ENCODE data around the gene MYH14. TPM values are rescaled to one million over a fixed set of nuclear protein-coding genes. Genes with fewer than 3 reads are reported as not detected.

MYH14 gene
- total RNA-seq, 2 experiments from 2014 or later: not detected

DNA sequence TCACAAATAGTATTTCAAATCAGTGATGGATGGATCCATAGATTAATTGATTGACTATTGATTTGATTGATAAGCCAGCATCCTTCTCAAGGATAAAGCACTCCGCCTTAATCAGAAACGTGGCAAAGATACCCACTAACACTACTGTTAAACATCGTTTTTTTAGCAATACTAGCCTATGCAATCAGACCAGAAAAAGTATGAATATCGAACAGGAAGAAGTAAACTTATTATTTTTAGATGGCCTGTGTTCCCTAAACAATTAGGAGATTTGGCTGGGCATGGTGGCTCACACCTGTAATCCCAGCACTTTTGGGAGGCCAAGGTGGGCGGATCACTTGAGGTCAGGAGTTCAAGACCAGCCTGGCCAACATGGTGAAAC, 49.5 kb downstream of the MYH14 start:
- Mint-ChIP-seq H3K4me3 (no peak overlapping the region), H3K36me3 (ENCODE audit: low read depth) (no peaks in the 10 kb centered on the region), H3K27me3 (ENCODE audit: low read depth) (peaks cover 27% of the 10 kb centered on the region), H3K9me3 (peaks cover 26% of the 10 kb centered on the region), H3K4me1 (ENCODE audit: low read depth) (no peaks in the 10 kb centered on the region), H3K27ac (no peak overlapping the region)
- CTCF ChIA-PET: interaction anchor here (0.6 to 1.5 kb wide), 6 partner anchors 17 to 303 kb away, joined by 3 to 4 read pairs (median 3); no protein-coding TSS in a partner anchor
- no peak for DNase-seq
- intact Hi-C loops (cut with micrococcal nuclease): loop anchor here (10.0 kb wide), 1 partner anchor 212 kb away; no protein-coding TSS in a partner anchor

DNA sequence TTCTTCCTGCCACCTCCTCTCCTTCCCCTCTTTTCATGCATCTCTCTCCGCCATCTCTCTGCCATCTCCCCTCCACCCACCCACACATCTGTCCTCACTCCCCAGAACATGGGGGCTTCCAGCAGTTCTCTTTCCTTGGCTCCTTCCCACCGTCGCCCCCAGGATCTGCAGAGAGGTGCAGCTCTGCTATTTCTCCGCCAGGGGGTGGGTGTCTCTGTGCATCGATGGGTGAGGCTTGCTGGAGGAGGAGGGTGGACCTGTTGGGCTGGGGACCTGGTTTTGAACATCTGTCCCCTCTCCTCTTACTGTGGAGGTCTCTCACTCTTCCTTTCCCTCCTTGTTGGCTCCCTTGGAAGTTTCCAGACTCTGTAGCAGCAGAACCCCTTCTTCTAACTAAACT, 51.7 kb downstream of the MYH14 start:
- Mint-ChIP-seq H3K27ac (no peak overlapping the region), H3K27me3 (ENCODE audit: low read depth) (peaks cover 30% of the 10 kb centered on the region), H3K4me3 (no peak overlapping the region), H3K4me1 (ENCODE audit: low read depth) (no peaks in the 10 kb centered on the region), H3K36me3 (ENCODE audit: low read depth) (no peaks in the 10 kb centered on the region), H3K9me3 (peaks cover 26% of the 10 kb centered on the region)
- DNase-seq: no peak
- CTCF ChIA-PET: no interaction called here
- intact Hi-C loops (cut with micrococcal nuclease): loop anchor here (10.0 kb wide), 1 partner anchor 210 kb away; no protein-coding TSS in a partner anchor

DNA sequence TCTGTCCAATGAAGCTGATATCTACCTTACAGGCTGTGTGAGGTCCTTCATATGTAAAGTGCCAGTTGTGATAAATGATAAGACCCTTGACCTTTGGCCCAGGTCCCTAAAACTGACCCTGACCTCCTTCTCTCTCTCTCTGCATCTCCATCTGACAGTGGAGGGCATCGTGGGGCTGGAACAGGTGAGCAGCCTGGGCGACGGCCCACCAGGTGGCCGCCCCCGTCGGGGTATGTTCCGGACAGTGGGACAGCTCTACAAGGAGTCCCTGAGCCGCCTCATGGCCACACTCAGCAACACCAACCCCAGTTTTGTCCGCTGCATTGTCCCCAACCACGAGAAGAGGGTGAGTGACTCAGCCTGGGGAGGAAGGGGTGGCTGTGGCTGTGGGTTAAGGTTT, 53.7 kb downstream of the MYH14 start:
- H3K4me3 Mint-ChIP-seq: no peak overlapping the region
- no peaks in the 10 kb centered on the region for H3K4me1 Mint-ChIP-seq (ENCODE audit: low read depth)
- peaks cover 22% of the 10 kb centered on the region for H3K9me3 Mint-ChIP-seq
- no peak for DNase-seq
- H3K27me3 Mint-ChIP-seq (ENCODE audit: low read depth): peaks cover 30% of the 10 kb centered on the region
- no peaks in the 10 kb centered on the region for H3K36me3 Mint-ChIP-seq (ENCODE audit: low read depth)
- intact Hi-C loops (cut with micrococcal nuclease): loop anchor here (10.0 kb wide), 1 partner anchor 208 kb away; no protein-coding TSS in a partner anchor
- no peak overlapping the region for H3K27ac Mint-ChIP-seq
- CTCF ChIA-PET: no interaction called here

DNA sequence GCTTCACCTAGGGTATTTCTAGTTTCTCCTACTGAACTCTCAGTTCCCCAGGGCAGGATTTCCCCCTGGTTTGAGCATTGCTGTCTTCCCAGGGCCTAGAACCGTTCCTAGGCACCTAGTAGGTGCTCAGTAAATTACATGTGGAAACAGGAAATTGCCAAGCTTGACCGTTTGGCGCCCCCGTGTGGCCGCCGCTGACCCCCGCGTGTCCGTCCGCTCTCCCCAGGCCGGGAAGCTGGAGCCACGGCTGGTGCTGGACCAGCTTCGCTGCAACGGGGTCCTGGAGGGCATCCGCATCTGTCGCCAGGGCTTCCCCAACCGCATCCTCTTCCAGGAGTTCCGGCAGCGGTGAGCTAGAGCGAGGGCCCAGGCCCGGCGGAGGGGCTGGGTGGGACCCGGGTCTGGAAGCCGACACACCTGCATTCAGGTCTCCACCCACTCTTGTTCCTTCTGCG, 55.5 kb downstream of the MYH14 start:
- H3K27ac Mint-ChIP-seq: no peak overlapping the region
- no peaks in the 10 kb centered on the region for H3K36me3 Mint-ChIP-seq (ENCODE audit: low read depth)
- DNase-seq: peak; percentile 29
- no peak overlapping the region for H3K4me3 Mint-ChIP-seq
- H3K9me3 Mint-ChIP-seq: peaks cover 10% of the 10 kb centered on the region
- H3K4me1 Mint-ChIP-seq (ENCODE audit: low read depth): no peaks in the 10 kb centered on the region
- intact Hi-C loops (cut with micrococcal nuclease): loop anchor here (10.0 kb wide), 1 partner anchor 206 kb away; no protein-coding TSS in a partner anchor
- peaks cover 27% of the 10 kb centered on the region for H3K27me3 Mint-ChIP-seq (ENCODE audit: low read depth)
- CTCF ChIA-PET: interaction anchor here (0.7 to 2.9 kb wide), 2 partner anchors 54 to 111 kb away, joined by 3 to 13 read pairs; no protein-coding TSS in a partner anchor

DNA sequence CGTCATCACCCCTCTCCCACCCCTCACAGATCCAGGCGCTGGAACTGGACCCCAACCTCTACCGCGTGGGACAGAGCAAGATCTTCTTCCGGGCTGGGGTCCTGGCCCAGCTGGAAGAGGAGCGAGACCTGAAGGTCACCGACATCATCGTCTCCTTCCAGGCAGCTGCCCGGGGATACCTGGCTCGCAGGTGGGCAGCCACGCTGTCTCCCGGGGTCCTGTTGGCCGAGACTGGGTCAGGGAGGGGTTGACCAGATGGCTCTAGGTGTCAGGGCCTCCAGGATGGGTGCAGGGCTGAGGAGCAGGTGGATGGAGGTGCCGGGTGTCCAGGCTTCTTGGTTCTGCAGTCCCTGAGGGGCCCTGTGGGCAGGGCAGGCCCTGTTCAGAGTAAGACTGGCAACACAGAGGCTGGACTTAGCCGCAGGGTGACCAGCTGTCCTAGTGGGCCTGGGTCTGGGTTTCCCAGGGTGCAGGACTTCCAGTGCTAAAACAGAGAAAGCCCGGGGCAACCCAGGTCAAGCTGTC, 58.1 kb downstream of the MYH14 start:
- H3K27me3 Mint-ChIP-seq (ENCODE audit: low read depth): peaks cover 8% of the 10 kb centered on the region
- no peaks in the 10 kb centered on the region for H3K4me1 Mint-ChIP-seq (ENCODE audit: low read depth)
- no peak overlapping the region for H3K27ac Mint-ChIP-seq
- peaks cover 1% of the 10 kb centered on the region for H3K9me3 Mint-ChIP-seq
- intact Hi-C loops (cut with micrococcal nuclease): no loop called here
- CTCF ChIA-PET: no interaction called here
- no peak overlapping the region for H3K4me3 Mint-ChIP-seq
- H3K36me3 Mint-ChIP-seq (ENCODE audit: low read depth): no peaks in the 10 kb centered on the region
- no peak for DNase-seq

GRCh38 chr19:50263176-50263575, 59.8 kb downstream of the MYH14 start:
- H3K4me1 Mint-ChIP-seq (ENCODE audit: low read depth): no peaks in the 10 kb centered on the region
- CTCF ChIA-PET: no interaction called here
- intact Hi-C loops (cut with micrococcal nuclease): no loop called here

DNA sequence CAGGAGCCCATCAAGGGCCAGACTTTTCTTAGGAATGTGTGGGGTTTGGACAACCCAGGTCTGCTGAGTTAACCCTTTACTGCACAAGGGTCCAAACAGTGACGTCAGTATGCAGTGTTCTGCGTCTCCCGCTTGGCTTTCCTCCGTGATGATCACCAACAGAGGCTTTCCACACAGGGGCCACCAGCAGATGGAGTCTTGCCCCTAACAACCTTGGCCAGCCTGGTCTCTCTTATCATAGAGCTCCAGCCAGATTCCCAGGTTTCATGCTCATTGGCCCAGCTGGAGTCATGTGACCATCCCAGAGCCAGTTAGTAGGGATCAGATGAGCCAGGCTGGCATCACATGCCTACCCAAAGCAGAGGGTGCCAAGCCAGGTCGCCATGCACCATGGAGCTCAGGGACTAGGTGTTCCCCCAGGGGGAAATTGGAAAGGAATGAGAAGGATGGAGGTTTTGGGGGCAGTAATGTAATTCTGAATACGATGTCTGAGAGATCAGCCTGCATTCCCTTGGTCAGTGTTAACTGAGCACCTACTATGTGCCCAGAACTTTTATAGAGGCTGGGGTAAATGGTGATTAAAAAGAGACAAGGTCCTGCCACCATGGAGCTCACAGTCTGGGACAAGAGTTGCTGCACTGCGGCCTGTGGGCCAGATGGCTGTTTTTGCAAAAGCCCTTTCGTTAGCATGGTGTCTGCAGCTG, 61.2 kb downstream of the MYH14 start:
- H3K4me1 Mint-ChIP-seq (ENCODE audit: low read depth): no peaks in the 10 kb centered on the region
- no peak overlapping the region for H3K4me3 Mint-ChIP-seq
- no peaks in the 10 kb centered on the region for H3K9me3 Mint-ChIP-seq
- intact Hi-C loops (cut with micrococcal nuclease): no loop called here
- peaks cover 11% of the 10 kb centered on the region for H3K27me3 Mint-ChIP-seq (ENCODE audit: low read depth)
- peak; percentile 16 for DNase-seq
- H3K27ac Mint-ChIP-seq: no peak overlapping the region
- CTCF ChIA-PET: no interaction called here
- no peaks in the 10 kb centered on the region for H3K36me3 Mint-ChIP-seq (ENCODE audit: low read depth)

More at GRCh38 chr19:50263176-50263575, 59.8 kb downstream of the MYH14 start:
- Mint-ChIP-seq H3K27me3 (ENCODE audit: low read depth) (peaks cover 12% of the 10 kb centered on the region), H3K36me3 (ENCODE audit: low read depth) (no peaks in the 10 kb centered on the region), H3K9me3 (no peaks in the 10 kb centered on the region), H3K4me3 (no peak overlapping the region), H3K27ac (no peak overlapping the region)
- no peak for DNase-seq

DNA sequence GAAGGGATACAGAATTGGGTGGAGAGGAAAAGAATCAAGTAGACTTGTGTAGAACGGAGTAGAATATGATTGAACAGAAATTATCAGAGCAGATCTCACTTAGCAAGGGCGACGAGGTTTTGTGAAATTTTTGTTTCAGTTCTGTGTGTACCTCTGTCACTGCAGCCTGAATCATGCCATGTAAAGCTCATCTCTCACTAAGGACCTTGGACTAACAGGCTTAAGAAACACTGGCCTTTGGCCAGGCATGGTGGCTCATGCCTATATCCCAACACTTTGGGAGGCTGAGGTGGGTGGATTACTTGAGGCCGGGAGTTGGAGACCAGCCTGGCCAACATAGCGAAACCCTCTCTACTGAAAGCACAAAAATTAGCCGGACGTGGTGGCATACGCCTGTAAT, 62.6 kb downstream of the MYH14 start:
- intact Hi-C loops (cut with micrococcal nuclease): no loop called here
- DNase-seq: no peak
- Mint-ChIP-seq H3K27ac (no peak overlapping the region), H3K4me1 (ENCODE audit: low read depth) (no peaks in the 10 kb centered on the region), H3K36me3 (ENCODE audit: low read depth) (no peaks in the 10 kb centered on the region), H3K4me3 (no peak overlapping the region), H3K9me3 (no peaks in the 10 kb centered on the region), H3K27me3 (ENCODE audit: low read depth) (peaks cover 13% of the 10 kb centered on the region)
- CTCF ChIA-PET: interaction anchor here (0.6 kb wide), 1 partner anchor 88 kb away, joined by 3 read pairs; no protein-coding TSS in a partner anchor

- Mint-ChIP-seq H3K9me3 (no peaks in the 10 kb centered on the region), H3K36me3 (ENCODE audit: low read depth) (no peaks in the 10 kb centered on the region), H3K27ac (no peak overlapping the region), H3K4me1 (ENCODE audit: low read depth) (no peaks in the 10 kb centered on the region), H3K27me3 (ENCODE audit: low read depth) (peaks cover 15% of the 10 kb centered on the region), H3K4me3 (no peak overlapping the region)
- DNase-seq: peak; percentile 52
- intact Hi-C loops (cut with micrococcal nuclease): no loop called here
- CTCF ChIA-PET: interaction anchor here (0.7 to 1.5 kb wide), 2 partner anchors 9 to 1552 kb away, joined by 3 to 4 read pairs; no protein-coding TSS in a partner anchor
Observed at GRCh38 chr19:50266896-50267295, 63.5 kb downstream of the MYH14 start.

GRCh38 chr19:50268041-50268440, 64.6 kb downstream of the MYH14 start:
- Mint-ChIP-seq H3K27ac (no peak overlapping the region), H3K4me1 (ENCODE audit: low read depth) (no peaks in the 10 kb centered on the region), H3K36me3 (ENCODE audit: low read depth) (no peaks in the 10 kb centered on the region), H3K4me3 (no peak overlapping the region), H3K9me3 (no peaks in the 10 kb centered on the region), H3K27me3 (ENCODE audit: low read depth) (peaks cover 17% of the 10 kb centered on the region)
- intact Hi-C loops (cut with micrococcal nuclease): no loop called here
- CTCF ChIA-PET: interaction anchor here (1.5 kb wide), 1 partner anchor 10 kb away, joined by 4 read pairs; no protein-coding TSS in a partner anchor
- no peak for DNase-seq

DNA sequence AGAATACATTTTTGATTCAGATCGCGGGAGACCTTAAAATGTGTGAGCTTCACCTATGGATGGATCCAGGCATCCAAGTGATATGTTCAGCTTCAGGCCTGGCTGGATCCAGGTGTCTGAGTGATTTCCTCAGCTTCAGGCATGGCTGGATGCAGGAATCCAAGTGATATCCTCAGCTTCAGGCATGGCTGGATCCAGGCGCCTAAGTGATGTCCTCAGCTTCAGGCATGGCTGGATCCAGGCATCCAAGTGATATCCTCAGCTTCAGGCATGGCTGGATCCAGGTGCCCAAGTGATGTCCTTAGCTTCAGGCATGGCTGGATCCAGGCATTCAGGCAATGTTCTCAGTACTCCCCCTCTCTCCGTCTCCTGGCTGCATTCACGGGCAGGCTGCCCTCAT, 65.1 kb downstream of the MYH14 start:
- no peak for DNase-seq
- H3K27me3 Mint-ChIP-seq (ENCODE audit: low read depth): peaks cover 17% of the 10 kb centered on the region
- H3K4me1 Mint-ChIP-seq (ENCODE audit: low read depth): no peaks in the 10 kb centered on the region
- no peaks in the 10 kb centered on the region for H3K9me3 Mint-ChIP-seq
- no peaks in the 10 kb centered on the region for H3K36me3 Mint-ChIP-seq (ENCODE audit: low read depth)
- CTCF ChIA-PET: no interaction called here
- no peak overlapping the region for H3K4me3 Mint-ChIP-seq
- intact Hi-C loops (cut with micrococcal nuclease): no loop called here
- no peak overlapping the region for H3K27ac Mint-ChIP-seq

DNA sequence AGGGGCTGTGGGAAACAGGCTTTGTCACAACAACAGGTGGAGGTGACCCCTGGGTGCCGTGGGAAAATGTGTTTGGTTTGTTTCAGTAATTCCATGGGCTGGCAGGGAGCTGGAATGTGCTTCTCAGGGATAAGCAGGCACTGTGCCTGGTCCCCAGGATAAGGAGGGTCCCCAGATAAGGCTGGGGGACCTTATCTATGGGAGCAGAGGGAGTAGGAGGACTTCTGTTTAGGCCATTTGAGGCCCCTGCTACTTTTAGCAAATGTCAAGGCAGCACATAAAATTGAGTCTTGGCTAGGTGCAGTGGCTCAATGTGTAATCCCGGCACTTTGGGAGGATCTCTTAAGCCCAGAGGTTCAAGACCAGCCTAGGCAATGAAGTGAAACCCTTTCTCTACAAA, 66.2 kb downstream of the MYH14 start:
- DNase-seq: no peak
- Mint-ChIP-seq H3K27me3 (ENCODE audit: low read depth) (peaks cover 17% of the 10 kb centered on the region), H3K9me3 (no peaks in the 10 kb centered on the region), H3K4me3 (no peak overlapping the region), H3K36me3 (ENCODE audit: low read depth) (no peaks in the 10 kb centered on the region), H3K27ac (no peak overlapping the region), H3K4me1 (ENCODE audit: low read depth) (no peaks in the 10 kb centered on the region)
- CTCF ChIA-PET: interaction anchor here (0.6 kb wide), 1 partner anchor 48 kb away, joined by 3 read pairs; no protein-coding TSS in a partner anchor
- intact Hi-C loops (cut with micrococcal nuclease): no loop called here

Measured in activated naive CD4-positive, alpha-beta T cell treated with anti-CD3 and anti-CD28 coated beads for 36 hours (primary cell).